Large intestine (tissue), 3 donors: ENCODE results near the gene S100A7A. TPM values are rescaled to one million over a fixed set of nuclear protein-coding genes. Genes with fewer than 3 reads are reported as not detected.
"Not testable (repeated sequence)": the region's sequence is repeated elsewhere in the genome, so short reads cannot be mapped to it uniquely, and the experiment has no call there.

Source experiments
- DNase-seq, 2 donors: peaks; one replicate each; pipeline versions ENCODE4 v3.0.0 to v3.0.0-alpha.2; 2013
- H3K27ac ChIP-seq: one replicate; pipeline ENCODE4 v1.5.1; 2013; ENCODE audit warnings: low read length
- H3K27me3 ChIP-seq: 2 replicates; pipeline ENCODE4 v1.6.1; 2013; ENCODE audit warnings: low read length; ENCODE audit not compliant: control insufficient read depth, insufficient read depth
- H3K36me3 ChIP-seq: 2 replicates; pipeline ENCODE4 v1.6.1; 2013; ENCODE audit warnings: low read length; ENCODE audit not compliant: control insufficient read depth, insufficient read depth
- H3K4me1 ChIP-seq: one replicate; pipeline ENCODE4 v1.6.1; 2013; ENCODE audit warnings: low read length; ENCODE audit not compliant: control insufficient read depth, insufficient read depth
- H3K4me3 ChIP-seq: one replicate; pipeline ENCODE4 v1.5.1; 2013; ENCODE audit warnings: low read length
- H3K9me3 ChIP-seq: one replicate; pipeline ENCODE4 v1.6.1; 2013; ENCODE audit warnings: mild to moderate bottlenecking, low read depth, low read length, moderate library complexity; ENCODE audit not compliant: control insufficient read depth
- WGBS: methylation state at CpG from one replicate; pipeline ENCODE4 v1.1.5; 2013; ENCODE audit warnings: low lambda C conversion rate; ENCODE audit not compliant: insufficient coverage; 5-methylcytosine and 5-hydroxymethylcytosine counted together
- polyA plus RNA-seq: library from polyadenylated mRNA; unstranded; fragments of 120-200 nt; gene quantifications from one replicate; pipeline ENCODE4 v1.2.1, GENCODE V29; 2013

Gene S100A7A
- polyA plus RNA-seq, 1 donor = not detected

- WGBS = no CpG with 5 or more reads among the region's 9 CpGs
- no peak overlapping the region for H3K4me3 ChIP-seq
- H3K36me3 ChIP-seq = no peaks in the 10 kb centered on the region
- H3K27me3 ChIP-seq = peaks cover 3% of the 10 kb centered on the region
- no peak overlapping the region for H3K27ac ChIP-seq
- H3K9me3 ChIP-seq = no peaks in the 10 kb centered on the region
- DNase-seq = no peak
- H3K4me1 ChIP-seq = no peaks in the 10 kb centered on the region
These were observed 16.8 kb downstream of the S100A7A start for GRCh38 chr1:153432874-153433681.

- 67% methylated on average over 1 of the region's 11 CpGs for WGBS
- peaks cover 3% of the 10 kb centered on the region for H3K27me3 ChIP-seq
- H3K9me3 ChIP-seq = no peaks in the 10 kb centered on the region
- no peaks in the 10 kb centered on the region for H3K4me1 ChIP-seq
- DNase-seq = no peak
- H3K4me3 ChIP-seq = no peak overlapping the region
- H3K27ac ChIP-seq = no peak overlapping the region
- no peaks in the 10 kb centered on the region for H3K36me3 ChIP-seq
These were observed 18.6 kb downstream of the S100A7A start for GRCh38 chr1:153434746-153435455.

- DNase-seq = no peak
- H3K4me3 ChIP-seq = no peak overlapping the region
- 90% methylated on average over 2 of the region's 4 CpGs for WGBS
These were observed 20.9 kb downstream of the S100A7A start for GRCh38 chr1:153437236-153437635.

GRCh38 chr1:153438599-153438998, 22.3 kb downstream of the S100A7A start:
- no peak overlapping the region for H3K27ac ChIP-seq
- no peak for DNase-seq
- H3K4me1 ChIP-seq = no peaks in the 10 kb centered on the region
- no CpG with 5 or more reads among the region's 7 CpGs for WGBS
- no peak overlapping the region for H3K4me3 ChIP-seq
- H3K27me3 ChIP-seq = peaks cover 3% of the 10 kb centered on the region
- H3K9me3 ChIP-seq = no peaks in the 10 kb centered on the region
- no peaks in the 10 kb centered on the region for H3K36me3 ChIP-seq

More at GRCh38 chr1:153437236-153437635, 20.9 kb downstream of the S100A7A start:
- Histone ChIP-seq H3K27me3 (peaks cover 3% of the 10 kb centered on the region), H3K27ac (no peak overlapping the region), H3K9me3 (no peaks in the 10 kb centered on the region), H3K4me1 (no peaks in the 10 kb centered on the region), H3K36me3 (no peaks in the 10 kb centered on the region)

DNA sequence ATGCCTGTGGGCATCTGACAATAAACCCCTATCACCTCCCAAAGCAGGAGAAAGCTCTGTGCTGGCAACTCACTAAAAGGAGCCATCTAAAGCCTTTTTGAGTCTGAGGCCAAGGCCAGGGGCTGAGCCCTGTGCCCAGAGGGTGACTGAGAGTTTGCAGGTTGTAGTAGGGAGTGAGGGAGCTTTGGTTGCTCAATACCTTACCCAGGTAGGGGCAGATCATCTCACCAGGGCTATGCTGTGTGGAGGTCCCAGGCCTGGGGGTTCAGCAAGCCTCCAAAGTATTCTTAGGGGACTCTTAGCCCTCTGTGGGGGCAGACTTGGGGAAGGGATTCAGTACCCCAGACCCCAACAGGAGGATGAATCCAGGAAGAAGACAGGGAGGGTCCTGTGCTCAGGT, 23.0 kb downstream of the S100A7A start:
- no peaks in the 10 kb centered on the region for H3K9me3 ChIP-seq
- no peaks in the 10 kb centered on the region for H3K4me1 ChIP-seq
- H3K4me3 ChIP-seq = no peak overlapping the region
- no peak overlapping the region for H3K27ac ChIP-seq
- H3K36me3 ChIP-seq = no peaks in the 10 kb centered on the region
- peaks cover 3% of the 10 kb centered on the region for H3K27me3 ChIP-seq
- DNase-seq = no peak

DNA sequence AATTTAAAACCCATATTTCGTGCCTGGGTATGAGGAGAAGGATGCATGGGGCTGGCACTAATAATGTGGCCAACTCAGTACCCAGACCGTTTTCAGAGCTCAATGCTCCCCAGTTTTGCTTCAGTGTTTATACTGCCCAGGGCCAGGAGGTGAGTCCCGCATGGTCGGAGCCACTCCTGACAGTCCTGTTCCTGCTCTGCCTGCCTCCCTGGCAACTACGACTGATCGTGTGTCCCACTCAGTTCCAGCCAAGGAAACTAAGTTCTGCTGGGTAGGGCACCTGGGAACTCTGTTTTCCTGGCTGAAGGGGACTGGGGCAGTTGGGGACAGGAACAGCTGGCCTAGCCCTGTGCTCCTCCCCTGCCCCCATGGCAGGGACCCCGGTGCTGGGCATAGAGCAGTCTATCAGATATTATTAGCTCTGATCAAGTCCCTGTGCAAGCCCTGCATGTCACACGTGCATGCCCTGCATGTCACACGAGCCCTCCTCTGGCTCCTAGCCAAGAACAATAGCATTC, 25.0 kb downstream of the S100A7A start:
- DNase-seq = no peak
- Histone ChIP-seq H3K4me3 (no peak overlapping the region), H3K4me1 (no peaks in the 10 kb centered on the region), H3K27ac (no peak overlapping the region), H3K36me3 (no peaks in the 10 kb centered on the region), H3K27me3 (peaks cover 3% of the 10 kb centered on the region), H3K9me3 (no peaks in the 10 kb centered on the region)
- 50% methylated on average over 1 of the region's 9 CpGs for WGBS

DNA sequence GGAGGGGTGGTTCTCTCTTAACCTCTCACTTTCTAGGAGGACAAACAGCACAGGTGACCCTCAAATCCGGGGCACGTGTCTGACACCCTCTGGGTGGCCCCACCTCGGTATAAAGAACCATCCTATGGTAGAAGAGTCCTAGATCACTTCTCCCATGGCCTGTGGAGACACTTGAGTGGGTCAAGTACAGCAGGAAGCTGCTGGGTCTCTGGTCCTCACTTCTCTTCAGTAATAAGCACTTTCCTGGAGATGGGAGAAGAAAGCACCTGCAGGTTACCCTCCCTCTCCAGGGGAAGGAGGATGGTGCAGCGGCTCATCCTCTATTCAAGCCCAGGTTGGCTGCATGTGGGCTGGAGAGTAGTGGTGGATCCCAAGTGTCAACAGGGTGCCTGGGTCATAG, 27.2 kb downstream of the S100A7A start:
- no peaks in the 10 kb centered on the region for H3K36me3 ChIP-seq
- no peak overlapping the region for H3K4me3 ChIP-seq
- H3K9me3 ChIP-seq = no peaks in the 10 kb centered on the region
- no peaks in the 10 kb centered on the region for H3K4me1 ChIP-seq
- H3K27me3 ChIP-seq = no peaks in the 10 kb centered on the region
- no CpG with 5 or more reads among the region's 4 CpGs for WGBS
- H3K27ac ChIP-seq = no peak overlapping the region
- DNase-seq = no peak

DNA sequence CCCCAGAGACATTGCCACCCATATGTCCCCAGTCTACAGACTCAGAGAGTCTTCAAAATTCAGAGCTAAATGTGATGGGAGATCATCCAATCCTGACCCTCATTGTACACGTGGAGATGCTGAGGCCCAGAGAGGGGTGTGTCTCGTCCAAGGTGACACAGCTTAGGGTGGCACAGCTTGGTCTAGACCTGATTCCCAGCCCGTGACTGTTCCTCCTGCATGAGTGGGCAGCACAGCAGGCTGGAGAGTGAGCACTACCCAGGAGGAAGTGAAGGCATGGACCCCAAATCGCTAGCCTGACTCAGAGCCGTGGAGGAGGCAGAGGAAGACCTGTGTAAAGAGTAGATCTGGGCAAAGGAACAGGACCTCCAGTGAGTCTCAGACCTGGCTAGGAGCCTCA, 27.8 kb downstream of the S100A7A start:
- DNase-seq = no peak
- no peaks in the 10 kb centered on the region for H3K36me3 ChIP-seq
- no peaks in the 10 kb centered on the region for H3K27me3 ChIP-seq
- H3K27ac ChIP-seq = no peak overlapping the region
- no peaks in the 10 kb centered on the region for H3K9me3 ChIP-seq
- H3K4me3 ChIP-seq = no peak overlapping the region
- no peaks in the 10 kb centered on the region for H3K4me1 ChIP-seq
- WGBS = no CpG with 5 or more reads among the region's 5 CpGs

DNA sequence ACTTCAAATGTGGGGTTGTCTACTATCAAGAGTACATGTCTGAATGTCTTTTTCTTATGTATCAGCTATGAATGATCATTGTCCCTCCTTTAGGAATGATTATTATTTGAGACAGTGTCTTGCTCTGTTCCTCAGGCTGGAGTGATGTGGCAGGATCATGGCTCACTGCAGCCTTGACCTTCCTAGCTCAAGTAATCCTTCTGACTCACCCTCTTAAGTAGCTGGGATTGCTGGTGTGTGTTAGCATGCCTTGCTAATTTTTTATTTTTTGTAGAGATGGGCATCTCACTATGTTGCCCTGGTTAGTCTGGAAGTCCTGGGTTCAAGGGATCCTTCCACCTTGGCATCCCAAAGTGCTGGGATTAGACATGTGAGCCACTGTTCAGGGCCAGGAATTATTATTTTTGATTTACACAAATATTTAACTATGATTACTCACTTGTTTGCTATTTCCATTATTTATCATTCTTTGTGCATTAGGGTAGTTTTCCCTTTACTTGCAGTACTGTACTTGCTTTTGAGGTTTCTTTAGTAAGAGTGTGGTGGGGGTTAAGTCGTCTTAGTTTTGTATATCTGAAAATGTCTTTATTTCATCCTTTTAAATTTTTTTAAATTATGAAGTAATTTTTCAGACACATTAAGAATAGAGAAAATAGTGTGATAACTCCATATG, 31.3 kb downstream of the S100A7A start:
- Histone ChIP-seq H3K4me3 (no peak overlapping the region), H3K4me1 (no peaks in the 10 kb centered on the region), H3K27ac (no peak overlapping the region), H3K27me3 (no peaks in the 10 kb centered on the region), H3K9me3 (no peaks in the 10 kb centered on the region), H3K36me3 (no peaks in the 10 kb centered on the region)
- WGBS = no CpG with 5 or more reads among the region's 1 CpG
- no peak for DNase-seq

DNA sequence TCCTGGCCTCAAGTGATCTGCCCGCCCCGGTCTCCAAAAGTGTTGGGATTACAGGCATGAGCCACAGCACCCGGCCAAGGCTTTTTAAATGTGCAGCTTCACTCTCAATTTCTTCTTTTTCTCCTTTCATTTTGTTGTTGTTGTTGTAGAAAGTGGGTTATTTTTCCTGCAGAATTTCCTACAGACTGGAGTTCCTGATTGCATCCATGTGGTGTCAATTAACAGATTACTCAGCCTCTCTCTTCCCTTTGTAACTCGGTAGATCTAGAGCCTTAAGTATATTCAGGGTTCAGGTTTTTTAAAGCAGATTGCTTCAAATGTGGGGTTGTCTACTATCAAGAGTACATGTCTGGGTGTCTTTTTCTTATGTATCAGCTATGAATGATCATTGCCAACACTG, 32.5 kb downstream of the S100A7A start:
- 83% methylated on average over 2 of the region's 4 CpGs for WGBS
- H3K27ac ChIP-seq = not testable (repeated sequence)

More for the DNA sequence above, 32.5 kb downstream of the S100A7A start:
- H3K4me1 ChIP-seq, H3K27me3 ChIP-seq, DNase-seq, H3K9me3 ChIP-seq, H3K4me3 ChIP-seq, H3K36me3 ChIP-seq: not testable (repeated sequence)
